ENCODE data around the gene PTPN11. TPM values are rescaled to one million over a fixed set of nuclear protein-coding genes. Genes with fewer than 3 reads are reported as not detected.
A peak's percentile ranks its signal among the peaks of the same experiment; 100 is the strongest.

Gene PTPN11
- polyA plus RNA-seq, 2 of the 4 experiments (the other 2 are of a cell fraction) = 78.6 to 194 TPM

- TF ChIP-seq KDM1A (IDR thresholded peaks at IDR 0.05; ENCODE audit: low read depth) (no peak), USF2 (IDR thresholded peaks at IDR 0.05) (no peak), NPAS2 (CRISPR knock-in tag; IDR thresholded peaks at IDR 0.05; ENCODE audit: borderline replicate concordance) (no peak), EP300 (IDR thresholded peaks at IDR 0.05) (no peak), FOXS1 (CRISPR knock-in tag; IDR thresholded peaks at IDR 0.05) (no peak), GATA3 (IDR thresholded peaks at IDR 0.05; ENCODE audit: borderline replicate concordance) (no peak), ZSCAN20 (CRISPR knock-in tag; IDR thresholded peaks at IDR 0.05) (no peak)
- FAIRE-seq (no peak), ATAC-seq (no peak), DNase-seq (ENCODE audit: low read depth in 1 of 2, low spot score in 1 of 2) (no peak)
- no peak overlapping the region for H3K4me2 ChIP-seq
- ChIA-PET CTCF (no interaction called here), POLR2A (no interaction called here)
- no peak overlapping the region for H3K4me3 ChIP-seq
- H3K4me1 ChIP-seq = no peaks in the 10 kb centered on the region
- 59% methylated on average over 7 of the region's 7 CpGs for WGBS (ENCODE audit: missing lambda C conversion rate)
- H3K9me3 ChIP-seq = no peaks in the 10 kb centered on the region
- no peak overlapping the region for H3K27ac ChIP-seq
Observed at GRCh38 chr12:112533528-112533927, 114.8 kb downstream of the PTPN11 start.

DNA sequence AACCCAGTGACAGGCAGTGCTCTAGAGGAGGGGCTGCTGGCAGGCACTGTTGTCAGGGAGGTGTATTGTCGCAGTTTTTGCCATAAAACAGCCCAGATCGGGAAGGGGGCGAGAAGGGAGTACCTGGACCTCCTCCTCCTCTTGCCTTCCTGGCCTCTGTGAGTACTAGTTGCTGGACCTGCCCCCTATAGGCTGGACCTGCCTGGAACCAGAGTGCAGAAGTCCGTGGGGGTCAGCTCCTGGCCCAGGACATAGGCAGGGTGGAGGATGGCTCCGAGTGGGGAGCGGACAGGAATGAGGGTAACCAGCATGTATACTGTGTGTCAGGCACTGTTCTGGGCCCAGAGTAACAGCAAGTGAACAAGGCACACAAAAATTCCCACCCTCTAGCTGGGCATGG is 116.3 kb downstream of the PTPN11 start:
- WGBS (ENCODE audit: missing lambda C conversion rate) = 84% methylated on average over 6 of the region's 6 CpGs
- Histone ChIP-seq H3K9me3 (no peaks in the 10 kb centered on the region), H3K4me1 (no peaks in the 10 kb centered on the region), H3K4me3 (no peak overlapping the region), H3K4me2 (no peak overlapping the region), H3K27ac (no peak overlapping the region)
- DNase-seq (ENCODE audit: low read depth in 1 of 2, low spot score in 1 of 2) = no peak
- CTCF ChIA-PET = no interaction called here
- FAIRE-seq = no peak
- no peak for ATAC-seq
- POLR2A ChIA-PET = no interaction called here
- TF ChIP-seq BHLHE40 (IDR thresholded peaks at IDR 0.05; ENCODE audit: low read depth, low read length) (no peak), EP300 (IDR thresholded peaks at IDR 0.05) (no peak), RNF2 (IDR thresholded peaks at IDR 0.05; ENCODE audit: borderline replicate concordance, low read depth) (no peak), MYC (IDR thresholded peaks at IDR 0.05; ENCODE audit: borderline replicate concordance, low read length) (no peak), RCOR1 (IDR thresholded peaks at IDR 0.05; ENCODE audit: low read depth, low read length) (no peak)
- TF ChIP-seq, protein P1, sequence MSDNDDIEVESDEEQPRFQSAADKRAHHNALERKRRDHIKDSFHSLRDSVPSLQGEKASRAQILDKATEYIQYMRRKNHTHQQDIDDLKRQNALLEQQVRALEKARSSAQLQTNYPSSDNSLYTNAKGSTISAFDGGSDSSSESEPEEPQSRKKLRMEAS (IDR thresholded peaks at IDR 0.05) = no peak
- TF ChIP-seq, protein P2, sequence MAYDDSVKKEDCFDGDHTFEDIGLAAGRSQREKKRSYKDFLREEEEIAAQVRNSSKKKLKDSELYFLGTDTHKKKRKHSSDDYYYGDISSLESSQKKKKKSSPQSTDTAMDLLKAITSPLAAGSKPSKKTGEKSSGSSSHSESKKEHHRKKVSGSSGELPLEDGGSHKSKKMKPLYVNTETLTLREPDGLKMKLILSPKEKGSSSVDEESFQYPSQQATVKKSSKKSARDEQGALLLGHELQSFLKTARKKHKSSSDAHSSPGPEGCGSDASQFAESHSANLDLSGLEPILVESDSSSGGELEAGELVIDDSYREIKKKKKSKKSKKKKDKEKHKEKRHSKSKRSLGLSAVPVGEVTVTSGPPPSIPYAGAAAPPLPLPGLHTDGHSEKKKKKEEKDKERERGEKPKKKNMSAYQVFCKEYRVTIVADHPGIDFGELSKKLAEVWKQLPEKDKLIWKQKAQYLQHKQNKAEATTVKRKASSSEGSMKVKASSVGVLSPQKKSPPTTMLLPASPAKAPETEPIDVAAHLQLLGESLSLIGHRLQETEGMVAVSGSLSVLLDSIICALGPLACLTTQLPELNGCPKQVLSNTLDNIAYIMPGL (CRISPR knock-in tag; IDR thresholded peaks at IDR 0.05; ENCODE audit: borderline replicate concordance) = no peak

GRCh38 chr12:112535637-112536366 is 117.1 kb downstream of the PTPN11 start:
- no peak overlapping the region for H3K4me2 ChIP-seq
- no peaks in the 10 kb centered on the region for H3K4me1 ChIP-seq
- DNase-seq (ENCODE audit: low read depth in 1 of 2, low spot score in 1 of 2) (no peak), ATAC-seq (no peak), FAIRE-seq (no peak)
- 73% methylated on average over 6 of the region's 6 CpGs for WGBS (ENCODE audit: missing lambda C conversion rate)
- ChIA-PET CTCF (no interaction called here), POLR2A (interaction anchor here (0.6 kb wide), 1 partner anchor 177 kb away, joined by 4 read pairs; no protein-coding TSS in a partner anchor)
- H3K4me3 ChIP-seq = no peak overlapping the region
- H3K9me3 ChIP-seq = no peaks in the 10 kb centered on the region
- TF ChIP-seq ZFP36 (IDR thresholded peaks at IDR 0.05; ENCODE audit: borderline replicate concordance, partially characterized antibody) (no peak), KDM5A (IDR thresholded peaks at IDR 0.05) (no peak), MAFK (IDR thresholded peaks at IDR 0.05; ENCODE audit: partially characterized antibody) (peak; percentile 83)
- TF ChIP-seq, protein P3, sequence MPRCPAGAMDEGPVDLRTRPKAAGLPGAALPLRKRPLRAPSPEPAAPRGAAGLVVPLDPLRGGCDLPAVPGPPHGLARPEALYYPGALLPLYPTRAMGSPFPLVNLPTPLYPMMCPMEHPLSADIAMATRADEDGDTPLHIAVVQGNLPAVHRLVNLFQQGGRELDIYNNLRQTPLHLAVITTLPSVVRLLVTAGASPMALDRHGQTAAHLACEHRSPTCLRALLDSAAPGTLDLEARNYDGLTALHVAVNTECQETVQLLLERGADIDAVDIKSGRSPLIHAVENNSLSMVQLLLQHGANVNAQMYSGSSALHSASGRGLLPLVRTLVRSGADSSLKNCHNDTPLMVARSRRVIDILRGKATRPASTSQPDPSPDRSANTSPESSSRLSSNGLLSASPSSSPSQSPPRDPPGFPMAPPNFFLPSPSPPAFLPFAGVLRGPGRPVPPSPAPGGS (IDR thresholded peaks at IDR 0.05) = no peak
- no peak overlapping the region for H3K27ac ChIP-seq
